ENCODE measurements around the gene PCK1. TPM values are rescaled to one million over a fixed set of nuclear protein-coding genes. Genes with fewer than 3 reads are reported as not detected.

PCK1 gene
- polyA plus RNA-seq, 1 experiment: not detected

DNA sequence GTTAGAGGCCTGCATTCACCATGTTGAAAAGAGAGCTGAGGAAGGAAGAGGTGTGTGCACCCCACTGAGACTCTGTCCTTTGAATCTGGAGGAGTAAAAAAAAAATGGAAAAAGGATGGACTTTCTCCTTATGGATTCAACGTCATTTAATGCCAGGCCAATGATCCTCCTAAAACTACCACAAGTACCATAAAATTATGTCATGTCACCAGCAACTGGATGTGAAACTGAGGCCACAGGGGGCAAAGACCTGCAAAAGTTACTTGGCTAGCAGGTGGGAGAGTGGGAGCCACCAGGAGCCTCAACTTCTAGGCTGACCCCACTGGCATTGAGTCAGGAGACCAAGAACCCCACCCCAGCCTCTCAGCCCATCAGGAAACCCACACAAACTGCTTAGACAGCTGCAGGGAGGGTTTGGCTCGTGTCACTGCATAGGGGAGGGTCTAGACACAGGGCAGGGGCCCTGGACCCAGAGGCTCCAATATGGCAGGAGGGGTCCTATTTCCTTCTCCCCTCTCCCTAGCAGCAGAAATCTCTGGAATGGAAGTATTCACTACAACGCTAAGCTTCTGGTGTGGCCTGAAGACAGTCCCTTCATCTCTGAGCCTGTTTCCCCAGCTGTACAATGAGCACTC is 11.0 kb downstream of the PCK1 start:
- TF ChIP-seq, protein P1, sequence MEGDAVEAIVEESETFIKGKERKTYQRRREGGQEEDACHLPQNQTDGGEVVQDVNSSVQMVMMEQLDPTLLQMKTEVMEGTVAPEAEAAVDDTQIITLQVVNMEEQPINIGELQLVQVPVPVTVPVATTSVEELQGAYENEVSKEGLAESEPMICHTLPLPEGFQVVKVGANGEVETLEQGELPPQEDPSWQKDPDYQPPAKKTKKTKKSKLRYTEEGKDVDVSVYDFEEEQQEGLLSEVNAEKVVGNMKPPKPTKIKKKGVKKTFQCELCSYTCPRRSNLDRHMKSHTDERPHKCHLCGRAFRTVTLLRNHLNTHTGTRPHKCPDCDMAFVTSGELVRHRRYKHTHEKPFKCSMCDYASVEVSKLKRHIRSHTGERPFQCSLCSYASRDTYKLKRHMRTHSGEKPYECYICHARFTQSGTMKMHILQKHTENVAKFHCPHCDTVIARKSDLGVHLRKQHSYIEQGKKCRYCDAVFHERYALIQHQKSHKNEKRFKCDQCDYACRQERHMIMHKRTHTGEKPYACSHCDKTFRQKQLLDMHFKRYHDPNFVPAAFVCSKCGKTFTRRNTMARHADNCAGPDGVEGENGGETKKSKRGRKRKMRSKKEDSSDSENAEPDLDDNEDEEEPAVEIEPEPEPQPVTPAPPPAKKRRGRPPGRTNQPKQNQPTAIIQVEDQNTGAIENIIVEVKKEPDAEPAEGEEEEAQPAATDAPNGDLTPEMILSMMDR (IDR thresholded peaks at IDR 0.05; ENCODE audit: low read depth, low read length): no peak
- H3K27ac ChIP-seq (ENCODE audit: low read depth, low read length): no peak overlapping the region
- no peak overlapping the region for H3K4me3 ChIP-seq (ENCODE audit: low read depth, low read length)
- ChIA-PET CTCF (no interaction called here), POLR2A (no interaction called here)
- no peak for DNase-seq (ENCODE audit: low read depth, low spot score)
- peaks cover 11% of the 10 kb centered on the region for H3K27me3 ChIP-seq (ENCODE audit: control insufficient read depth, insufficient read depth, low read length)
- H3K9me3 ChIP-seq (ENCODE audit: control insufficient read depth, insufficient read depth, low read length): no peaks in the 10 kb centered on the region

GRCh38 chr20:57573242-57573641 is 12.3 kb downstream of the PCK1 start:
- no peak for DNase-seq (ENCODE audit: low read depth, low spot score)
- POLR2A ChIA-PET: no interaction called here
- Histone ChIP-seq H3K9me3 (ENCODE audit: control insufficient read depth, insufficient read depth, low read length) (no peaks in the 10 kb centered on the region), H3K27me3 (ENCODE audit: control insufficient read depth, insufficient read depth, low read length) (peaks cover 13% of the 10 kb centered on the region), H3K27ac (ENCODE audit: low read depth, low read length) (no peak overlapping the region), H3K4me3 (ENCODE audit: low read depth, low read length) (no peak overlapping the region)
- CTCF ChIA-PET: interaction anchor here (0.7 to 1.0 kb wide), 2 partner anchors 9 to 22 kb away, joined by 3 read pairs; no protein-coding TSS in a partner anchor
- TF ChIP-seq, protein P1 (IDR thresholded peaks at IDR 0.05; ENCODE audit: low read depth, low read length): no peak

- Histone ChIP-seq H3K27ac (ENCODE audit: low read depth, low read length) (no peak overlapping the region), H3K9me3 (ENCODE audit: control insufficient read depth, insufficient read depth, low read length) (no peaks in the 10 kb centered on the region), H3K27me3 (ENCODE audit: control insufficient read depth, insufficient read depth, low read length) (peaks cover 13% of the 10 kb centered on the region), H3K4me3 (ENCODE audit: low read depth, low read length) (no peak overlapping the region)
- CTCF ChIA-PET: interaction anchor here (1.0 kb wide), 1 partner anchor 8 kb away, joined by 3 read pairs; no protein-coding TSS in a partner anchor
- POLR2A ChIA-PET: no interaction called here
- TF ChIP-seq, protein P1 (IDR thresholded peaks at IDR 0.05; ENCODE audit: low read depth, low read length): no peak
- no peak for DNase-seq (ENCODE audit: low read depth, low spot score)
Observed at GRCh38 chr20:57573894-57574293, 13.0 kb downstream of the PCK1 start.

GRCh38 chr20:57574954-57575353 is 14.0 kb downstream of the PCK1 start:
- Histone ChIP-seq H3K27ac (ENCODE audit: low read depth, low read length) (no peak overlapping the region), H3K27me3 (ENCODE audit: control insufficient read depth, insufficient read depth, low read length) (peaks cover 13% of the 10 kb centered on the region), H3K9me3 (ENCODE audit: control insufficient read depth, insufficient read depth, low read length) (no peaks in the 10 kb centered on the region), H3K4me3 (ENCODE audit: low read depth, low read length) (no peak overlapping the region)
- TF ChIP-seq, protein P1 (IDR thresholded peaks at IDR 0.05; ENCODE audit: low read depth, low read length): no peak
- ChIA-PET POLR2A (no interaction called here), CTCF (no interaction called here)
- no peak for DNase-seq (ENCODE audit: low read depth, low spot score)

GRCh38 chr20:57576002-57576401 is 15.1 kb downstream of the PCK1 start:
- TF ChIP-seq, protein P1 (IDR thresholded peaks at IDR 0.05; ENCODE audit: low read depth, low read length): no peak
- H3K27ac ChIP-seq (ENCODE audit: low read depth, low read length): no peak overlapping the region
- H3K9me3 ChIP-seq (ENCODE audit: control insufficient read depth, insufficient read depth, low read length): no peaks in the 10 kb centered on the region
- ChIA-PET CTCF (no interaction called here), POLR2A (no interaction called here)
- peaks cover 13% of the 10 kb centered on the region for H3K27me3 ChIP-seq (ENCODE audit: control insufficient read depth, insufficient read depth, low read length)
- H3K4me3 ChIP-seq (ENCODE audit: low read depth, low read length): no peak overlapping the region
- no peak for DNase-seq (ENCODE audit: low read depth, low spot score)
